Small intestine (tissue), 7 donors: ENCODE results near the gene ST6GALNAC6. TPM values are rescaled to one million over a fixed set of nuclear protein-coding genes. Genes with fewer than 3 reads are reported as not detected.

Experiments used
- DNase-seq, 2 donors: peaks; one replicate each; pipeline versions ENCODE4 v3.0.0 to v3.0.0-alpha.2; 2013
- FAIRE-seq: peaks from 2 replicates; lab custom pipeline; 2012; peaks lifted over from hg19 to GRCh38; lab: Jason Lieb, UNC
- H3K27ac ChIP-seq, 3 donors: one replicate each; pipeline ENCODE4 v1.5.1; 2013; ENCODE audit warnings: low read length in 2 of 3, mild to moderate bottlenecking in 2 of 3, control low read depth in 1 of 3, inconsistent platforms in 1 of 3, low read depth in 1 of 3, moderate library complexity in 1 of 3
- H3K27me3 ChIP-seq, 3 donors: one replicate each; pipeline ENCODE4 v1.6.1; 2013; ENCODE audit warnings: low read length in 3 of 3, inconsistent platforms in 1 of 3; ENCODE audit not compliant: control insufficient read depth in 3 of 3, insufficient read depth in 3 of 3
- H3K36me3 ChIP-seq, 3 donors: one replicate each; pipeline ENCODE4 v1.6.1; 2013; ENCODE audit warnings: low read length in 3 of 3, inconsistent platforms in 1 of 3, low read depth in 1 of 3, mild to moderate bottlenecking in 1 of 3, moderate library complexity in 1 of 3; ENCODE audit not compliant: control insufficient read depth in 3 of 3, insufficient read depth in 2 of 3
- H3K4me1 ChIP-seq, 3 donors: one replicate each; pipeline ENCODE4 v1.6.1; 2013; ENCODE audit warnings: low read length in 2 of 3, inconsistent platforms in 1 of 3, low read depth in 1 of 3, mild to moderate bottlenecking in 1 of 3, moderate library complexity in 1 of 3; ENCODE audit not compliant: control insufficient read depth in 3 of 3, insufficient read depth in 2 of 3
- H3K4me3 ChIP-seq, 3 donors: one replicate each; pipeline ENCODE4 v1.5.1; 2013; ENCODE audit warnings: low read length in 3 of 3, control low read depth in 1 of 3, inconsistent platforms in 1 of 3, low read depth in 1 of 3, mild to moderate bottlenecking in 1 of 3, moderate library complexity in 1 of 3
- H3K9me3 ChIP-seq, 2 donors: one replicate each; pipeline ENCODE4 v1.6.1; 2013; ENCODE audit warnings: low read depth in 1 of 2, low read length in 1 of 2; ENCODE audit not compliant: control insufficient read depth in 2 of 2, insufficient read depth in 1 of 2
- WGBS, 3 donors: extraction: QIAGEN DNeasy Blood & Tissue Kit; methylation state at CpG; one replicate each; pipeline ENCODE4 v1.1.7; 2013; 5-methylcytosine and 5-hydroxymethylcytosine counted together
- polyA plus RNA-seq, 4 donors: library from polyadenylated mRNA; stranded (reverse) in 3 of 4; unstranded in 1 of 4; fragments of 200-250 nt in 3 of 4; fragments of 120-200 nt in 1 of 4; gene quantifications; one replicate each; pipeline versions ENCODE4 v1.2.1 to v1.2.3, GENCODE V29; 2013
- donor health status: healthy with polysubstance abuse.
- donor health status: control.
- donor health status: control.
- donor health status: Bipolar disorder and iron deficiency.
- donor health status: healthy.

ST6GALNAC6 gene
- polyA plus RNA-seq, 4 donors, result 2.2 to 31.8 (median 11.8) TPM

GRCh38 chr9:127898433-127899127 is 823 bp downstream of the ST6GALNAC6 start:
- H3K9me3 ChIP-seq, result peaks cover 0 to 22% of the 10 kb centered on the region in 2 donors
- peaks cover 0 to 14% (median 0%) of the 10 kb centered on the region in 3 donors for H3K27me3 ChIP-seq
- FAIRE-seq, result no peak
- peak overlapping the region; percentile 12 to 89 (median 45) for H3K27ac ChIP-seq
- peak in 1 of 2 donors; percentile 42 for DNase-seq
- H3K4me1 ChIP-seq, result peaks cover 0 to 25% (median 4%) of the 10 kb centered on the region in 3 donors
- WGBS, 3 donors, result 8 to 12% (median 11%) methylated on average over 27 to 32 of the region's 32 CpGs
- peaks cover 0 to 28% (median 10%) of the 10 kb centered on the region in 3 donors for H3K36me3 ChIP-seq
- peak overlapping the region; percentile 71 to 89 (median 86) for H3K4me3 ChIP-seq

- FAIRE-seq (no peak), DNase-seq (peak; percentile 25 to 62)
- H3K4me1 ChIP-seq, result peaks cover 0 to 21% (median 4%) of the 10 kb centered on the region in 3 donors
- peaks cover 0 to 14% (median 0%) of the 10 kb centered on the region in 3 donors for H3K27me3 ChIP-seq
- WGBS, 3 donors, result 10 to 18% (median 14%) methylated on average over 17 to 19 of the region's 19 CpGs
- H3K27ac ChIP-seq, result peak overlapping the region in 2 of 3 donors; percentile 52 to 80
- no peak overlapping the region for H3K4me3 ChIP-seq
- H3K9me3 ChIP-seq, result peaks cover 0 to 36% of the 10 kb centered on the region in 2 donors
- H3K36me3 ChIP-seq, result peaks cover 0 to 31% (median 13%) of the 10 kb centered on the region in 3 donors
Measured at GRCh38 chr9:127897193-127897692, 2.2 kb downstream of the ST6GALNAC6 start.

DNA sequence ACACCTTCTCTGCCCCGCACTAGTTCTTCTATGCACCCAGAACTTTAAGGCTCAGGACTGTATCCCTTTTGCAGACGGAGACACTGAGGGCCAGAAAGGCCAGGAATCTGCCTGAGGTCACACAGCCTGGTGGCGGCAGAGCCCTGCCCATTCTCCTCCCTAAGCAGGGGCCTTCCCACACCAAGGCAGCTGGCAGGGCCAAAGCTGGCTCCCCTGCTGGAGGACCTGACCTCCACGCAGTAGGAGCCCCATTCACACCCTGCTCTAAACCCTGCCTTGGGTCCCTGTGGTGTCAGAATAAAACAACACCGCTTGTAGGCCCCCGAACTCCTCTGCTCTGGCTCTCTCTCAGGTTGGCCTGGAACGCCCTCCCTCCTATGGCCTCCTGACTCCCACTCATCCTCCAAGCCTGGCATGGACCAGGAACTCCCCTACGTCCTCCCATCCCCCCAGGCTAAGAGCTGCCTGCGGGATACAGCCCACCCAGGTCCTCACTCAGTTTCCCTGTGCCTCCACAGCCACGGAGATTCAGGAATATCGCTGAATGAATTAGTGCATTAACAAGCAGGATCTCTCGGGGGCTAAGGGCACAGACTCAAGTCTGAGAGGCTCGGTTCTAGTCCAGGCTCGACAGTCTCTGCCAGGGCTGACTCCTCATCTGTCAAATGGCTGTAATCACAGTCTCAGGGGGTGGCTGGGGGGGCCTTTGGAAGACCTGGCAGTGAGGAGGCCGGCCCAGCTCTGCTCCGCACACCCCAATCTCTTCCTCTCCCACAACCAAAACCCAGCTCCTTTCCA is 2.8 kb downstream of the ST6GALNAC6 start:
- peak overlapping the region in 1 of 3 donors; percentile 57 for H3K27ac ChIP-seq
- H3K4me3 ChIP-seq, result no peak overlapping the region
- FAIRE-seq, result no peak

GRCh38 chr9:127895811-127896210 is 3.6 kb downstream of the ST6GALNAC6 start:
- FAIRE-seq, result no peak
- 94 to 97% (median 96%) methylated on average over 8 of the region's 8 CpGs for WGBS, 3 donors
- DNase-seq, result no peak
- Histone ChIP-seq H3K27me3 (peaks cover 0 to 14% (median 0%) of the 10 kb centered on the region in 3 donors), H3K9me3 (peaks cover 0 to 42% of the 10 kb centered on the region in 2 donors), H3K4me1 (peaks cover 0 to 21% (median 4%) of the 10 kb centered on the region in 3 donors), H3K27ac (no peak overlapping the region), H3K36me3 (peaks cover 0 to 33% (median 13%) of the 10 kb centered on the region in 3 donors), H3K4me3 (no peak overlapping the region)

More for the DNA sequence above, 2.8 kb downstream of the ST6GALNAC6 start:
- Histone ChIP-seq H3K36me3 (peaks cover 0 to 31% (median 13%) of the 10 kb centered on the region in 3 donors), H3K27me3 (peaks cover 0 to 14% (median 0%) of the 10 kb centered on the region in 3 donors), H3K4me1 (peaks cover 0 to 21% (median 4%) of the 10 kb centered on the region in 3 donors), H3K9me3 (peaks cover 0 to 42% of the 10 kb centered on the region in 2 donors)
- 71 to 80% (median 77%) methylated on average over 16 of the region's 16 CpGs for WGBS, 3 donors
- no peak for DNase-seq

GRCh38 chr9:127893392-127893791 is 6.0 kb downstream of the ST6GALNAC6 start:
- Histone ChIP-seq H3K4me1 (peaks cover 0 to 10% (median under 1%) of the 10 kb centered on the region in 3 donors), H3K27me3 (peaks cover 0 to under 1% (median 0%) of the 10 kb centered on the region in 3 donors), H3K4me3 (no peak overlapping the region), H3K36me3 (peaks cover 0 to 42% (median 15%) of the 10 kb centered on the region in 3 donors), H3K9me3 (peaks cover 0 to 42% of the 10 kb centered on the region in 2 donors), H3K27ac (no peak overlapping the region)
- DNase-seq, result no peak
- FAIRE-seq, result no peak
- 93 to 94% (median 94%) methylated on average over 4 of the region's 4 CpGs for WGBS, 3 donors

DNA sequence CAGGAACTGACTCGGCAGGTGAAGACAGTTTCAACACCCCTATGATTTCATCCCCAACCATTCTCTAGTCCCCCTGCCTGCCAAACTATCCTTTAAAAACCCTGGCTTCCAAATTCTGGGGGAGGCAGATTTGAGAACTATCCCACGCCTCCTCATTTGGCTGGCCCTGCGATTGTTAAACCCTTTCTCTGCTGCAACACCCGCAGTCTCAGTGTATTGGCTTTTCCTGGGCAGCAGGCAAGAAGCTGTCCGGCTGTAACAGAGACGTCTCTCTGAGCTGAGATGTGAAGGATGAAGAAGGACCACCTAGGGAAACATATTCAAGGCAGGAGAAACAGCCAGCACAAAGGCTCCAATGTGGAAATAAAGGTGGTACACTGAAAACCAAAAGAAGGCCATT is 6.6 kb downstream of the ST6GALNAC6 start:
- DNase-seq (no peak), FAIRE-seq (no peak)
- no peaks in the 10 kb centered on the region for H3K27me3 ChIP-seq
- H3K27ac ChIP-seq, result no peak overlapping the region
- 88 to 97% (median 94%) methylated on average over 6 of the region's 6 CpGs for WGBS, 3 donors
- H3K36me3 ChIP-seq, result peaks cover 0 to 42% (median 15%) of the 10 kb centered on the region in 3 donors
- H3K4me3 ChIP-seq, result no peak overlapping the region
- H3K4me1 ChIP-seq, result peaks cover 0 to 9% (median 0%) of the 10 kb centered on the region in 3 donors
- peaks cover 0 to 42% of the 10 kb centered on the region in 2 donors for H3K9me3 ChIP-seq

DNA sequence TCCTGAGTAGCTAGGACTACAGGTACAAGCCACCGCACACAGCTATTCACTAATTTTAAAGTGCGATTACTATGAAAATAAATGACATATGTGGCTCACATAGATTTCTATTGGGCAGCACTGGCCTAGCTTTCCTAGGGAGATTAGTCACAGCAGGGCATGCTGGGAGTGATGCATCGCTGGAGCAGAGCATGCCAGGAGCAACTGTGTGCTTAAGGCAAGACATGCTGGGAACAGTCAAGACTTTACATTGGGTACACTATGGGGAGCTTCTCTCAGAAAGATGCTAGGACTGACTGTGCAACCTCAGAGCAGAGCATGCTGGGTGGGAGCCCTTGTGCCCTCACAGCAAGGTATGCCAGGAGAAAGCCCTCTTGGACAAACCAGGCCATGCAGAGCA is 9.3 kb downstream of the ST6GALNAC6 start:
- Histone ChIP-seq H3K27me3 (no peaks in the 10 kb centered on the region), H3K4me3 (no peak overlapping the region), H3K27ac (no peak overlapping the region), H3K4me1 (no peaks in the 10 kb centered on the region), H3K36me3 (peaks cover 0 to 52% (median 12%) of the 10 kb centered on the region in 3 donors), H3K9me3 (peaks cover 0 to 34% of the 10 kb centered on the region in 2 donors)
- no peak for FAIRE-seq
- DNase-seq, result no peak
- WGBS, 3 donors, result 93 to 96% (median 94%) methylated on average over 3 of the region's 3 CpGs

GRCh38 chr9:127887792-127888191 is 11.6 kb downstream of the ST6GALNAC6 start:
- H3K27ac ChIP-seq, result no peak overlapping the region
- DNase-seq (no peak), FAIRE-seq (no peak)
- peaks cover 0 to 11% of the 10 kb centered on the region in 2 donors for H3K9me3 ChIP-seq
- no peaks in the 10 kb centered on the region for H3K4me1 ChIP-seq
- 75 to 82% (median 78%) methylated on average over 2 of the region's 2 CpGs for WGBS, 3 donors
- no peaks in the 10 kb centered on the region for H3K27me3 ChIP-seq
- peaks cover 0 to 45% (median 3%) of the 10 kb centered on the region in 3 donors for H3K36me3 ChIP-seq
- no peak overlapping the region for H3K4me3 ChIP-seq
